Endothelial cell of umbilical vein (primary cell): ENCODE results near the gene TTC24. TPM values are rescaled to one million over a fixed set of nuclear protein-coding genes. Genes with fewer than 3 reads are reported as not detected.

Experiments
- BruUV-seq: library from RNA; stranded (reverse); fragments of 400-500 nt; replicated peaks from 2 replicates; lab custom pipeline; 2021; lab: Mats Ljungman, UMichigan
- CTCF ChIA-PET: fragments of 300-600, 350-600 bp; sonication (Branson Sonifier 250); formaldehyde crosslinking; loops from one replicate; lab custom pipeline; 2021; ENCODE audit warnings: antibody characterized with exemption, inconsistent platforms; lab: Charles Lee
- POLR2A ChIA-PET: fragments of 300-600, 350-600 bp; sonication (Branson Sonifier 250); formaldehyde crosslinking; loops from one replicate; lab custom pipeline; 2021; ENCODE audit warnings: antibody characterized with exemption, inconsistent platforms; lab: Charles Lee
- DNase-seq: peaks from one replicate; pipeline ENCODE4 v3.0.0-alpha.2; 2011; ENCODE audit warnings: low read depth, low spot score
- FAIRE-seq: peaks from 2 replicates; lab custom pipeline; 2011; peaks lifted over from hg19 to GRCh38; lab: Jason Lieb, UNC
- H2AFZ ChIP-seq: 2 replicates; pipeline ENCODE4 v1.6.0; 2012; ENCODE audit warnings: low read depth, low read length, control low read depth, inconsistent platforms
- H3K27ac ChIP-seq: 2 replicates; pipeline ENCODE4 v1.5.1; 2011; ENCODE audit warnings: low read depth, mild to moderate bottlenecking, control low read depth, low read length, moderate library complexity; ENCODE audit not compliant: insufficient read depth
- H3K27me3 ChIP-seq, 2 experiments: 2 replicates each; pipeline versions ENCODE4 v1.6.0 to v1.6.1; 2011; ENCODE audit warnings: low read length in 2 of 2, mixed read lengths in 1 of 2; ENCODE audit not compliant: control insufficient read depth in 2 of 2, insufficient read depth in 2 of 2
- H3K36me3 ChIP-seq, 2 experiments: 2 replicates in 1 of 2; 3 replicates in 1 of 2; pipeline ENCODE4 v1.5.1; 2011; ENCODE audit warnings: low read length in 2 of 2, mild to moderate bottlenecking in 1 of 2, moderate library complexity in 1 of 2; ENCODE audit not compliant: control insufficient read depth in 2 of 2, insufficient read depth in 2 of 2; ENCODE audit errors: extremely low read depth in 1 of 2
- H3K4me1 ChIP-seq: 3 replicates; pipeline ENCODE4 v1.5.1; 2011; ENCODE audit warnings: mild to moderate bottlenecking, low read length; ENCODE audit not compliant: control insufficient read depth, insufficient read depth; ENCODE audit errors: extremely low read depth
- H3K4me2 ChIP-seq: 2 replicates; pipeline ENCODE4 v1.6.1; 2011; ENCODE audit warnings: low read length, control low read depth, mixed read lengths; ENCODE audit not compliant: insufficient read depth
- H3K4me3 ChIP-seq, 3 experiments: fragments of 200-600 bp in 1 of 3; sonication (generic), shearing (Covaris generic) in 1 of 3; replicated peaks in 1 of 3; 2 replicates each; pipeline ENCODE4 v1.5.1; 2011 to 2016; ENCODE audit warnings: control low read depth in 3 of 3, low read length in 3 of 3, mild to moderate bottlenecking in 2 of 3, inconsistent platforms in 1 of 3, low read depth in 1 of 3, moderate library complexity in 1 of 3; ENCODE audit not compliant: insufficient read depth in 1 of 3
- H3K79me2 ChIP-seq: 2 replicates; pipeline ENCODE4 v1.6.0; 2012; ENCODE audit warnings: low read length, inconsistent platforms; ENCODE audit not compliant: control insufficient read depth, insufficient read depth
- H3K9ac ChIP-seq: replicated peaks from 2 replicates; pipeline ENCODE3; 2011; ENCODE audit warnings: low read length, control low read depth; ENCODE audit not compliant: insufficient read depth; ENCODE audit errors: extremely low read depth
- H3K9me1 ChIP-seq: replicated peaks from 3 replicates; pipeline ENCODE4 v1.6.0; 2011; ENCODE audit warnings: mild to moderate bottlenecking, low read length; ENCODE audit not compliant: control insufficient read depth, insufficient read depth; ENCODE audit errors: extremely low read depth
- H3K9me3 ChIP-seq: replicated peaks from 2 replicates; pipeline ENCODE4 v1.5.1; 2012; ENCODE audit warnings: low read length, inconsistent platforms; ENCODE audit not compliant: control insufficient read depth, insufficient read depth
- H4K20me1 ChIP-seq: replicated peaks from 2 replicates; pipeline ENCODE3; 2011; ENCODE audit warnings: mild to moderate bottlenecking, low read length; ENCODE audit not compliant: control insufficient read depth, insufficient read depth; ENCODE audit errors: extremely low read depth
- CTCF ChIP-seq, 2 donors: IDR thresholded peaks; 1 replicate in 1 of 2; 2 replicates in 1 of 2; pipeline ENCODE4 v1.5.1; 2011; ENCODE audit warnings: low read length in 2 of 2, mild to moderate bottlenecking in 2 of 2, moderate library complexity in 2 of 2, control low read depth in 1 of 2, inconsistent platforms in 1 of 2, low read depth in 1 of 2; ENCODE audit not compliant: insufficient read depth in 1 of 2; ENCODE audit errors: extremely low read depth in 1 of 2
- EZH2 ChIP-seq: IDR thresholded peaks from 2 replicates; pipeline ENCODE4 v1.6.1; 2012; ENCODE audit warnings: borderline replicate concordance, low read depth, mild to moderate bottlenecking, moderate library complexity, low read length, inconsistent platforms; ENCODE audit not compliant: severe bottlenecking
- FOS ChIP-seq: IDR thresholded peaks from 2 replicates; pipeline ENCODE4 v1.6.1; 2011; ENCODE audit warnings: mild to moderate bottlenecking, low read length, moderate library complexity, borderline replicate concordance; ENCODE audit not compliant: insufficient read depth
- GATA2 ChIP-seq: IDR thresholded peaks from 2 replicates; pipeline ENCODE4 v1.7.0; 2011; ENCODE audit warnings: low read depth, mild to moderate bottlenecking, moderate library complexity, mixed read lengths, low read length; ENCODE audit not compliant: insufficient read length, insufficient read depth
- JUN ChIP-seq: IDR thresholded peaks from 2 replicates; pipeline ENCODE4 v1.6.1; 2011; ENCODE audit warnings: borderline replicate concordance, low read depth; ENCODE audit not compliant: insufficient read length, insufficient read depth
- MYC ChIP-seq: IDR thresholded peaks from one replicate; pipeline ENCODE4 v1.6.1; 2011; ENCODE audit warnings: mild to moderate bottlenecking, low read depth, low read length
- POLR2A ChIP-seq: IDR thresholded peaks from 2 replicates; pipeline ENCODE4 v1.6.1; 2012; ENCODE audit warnings: low read depth, mild to moderate bottlenecking, control low read depth, low read length
- POLR2AphosphoS5 ChIP-seq: IDR thresholded peaks from 2 replicates; pipeline ENCODE4 v1.6.1; 2012; ENCODE audit warnings: low read depth, mild to moderate bottlenecking, control low read depth, low read length, moderate library complexity; ENCODE audit not compliant: insufficient read depth
- dilution Hi-C: fragments of 300-500 bp; cut with MboI; formaldehyde crosslinking; loops from one replicate; pipeline ENCODE4 v1.15.0; 2019; ENCODE audit warnings: low sequenced_read_pairs; ENCODE audit not compliant: extremely low pct_ligation_motif_present
- intact Hi-C: fragments of 100-400 bp; cut with micrococcal nuclease; formaldehyde crosslinking; loops from one replicate; pipeline ENCODE4 v1.10.0; 2022
- polyA plus RNA-seq, 4 experiments: library from polyadenylated mRNA; depleted of rRNA in 3 of 4; stranded (reverse) in 3 of 4; unstranded in 1 of 4; fragments of >200 nt; gene quantifications; 2 replicates each; pipeline versions ENCODE4 v1.2.1 to v1.2.3, GENCODE V29; 2011 to 2012; ENCODE audit warnings: missing spikeins in 1 of 4
- total RNA-seq: library from RNA; stranded (reverse); gene quantifications from 2 replicates; pipeline ENCODE4 v1.2.3, GENCODE V29; 2021

Gene TTC24
- total and polyA plus RNA-seq, 2 donors (not counting 3 experiments of a cell fraction or from before 2014, with no cell fraction given), result not detected

- Histone ChIP-seq H3K4me3 (no peak overlapping the region), H3K9ac (no peak overlapping the region), H3K4me1 (no peaks in the 10 kb centered on the region), H2AFZ (no peak overlapping the region), H3K9me1 (no peaks in the 10 kb centered on the region), H3K79me2 (no peaks in the 10 kb centered on the region), H3K4me2 (no peak overlapping the region), H3K27ac (no peak overlapping the region), H4K20me1 (no peaks in the 10 kb centered on the region), H3K9me3 (no peaks in the 10 kb centered on the region), H3K36me3 (peaks cover 6 to 12% of the 10 kb centered on the region in 2 experiments), H3K27me3 (no peaks in the 10 kb centered on the region)
- CTCF ChIA-PET, result interaction anchor here (2.4 kb wide), 1 partner anchor 59 kb away, joined by 13 read pairs; no protein-coding TSS in a partner anchor
- intact Hi-C loops (no loop called here), dilution Hi-C loops (no loop called here)
- POLR2A ChIA-PET, result no interaction called here
- TF ChIP-seq FOS (no peak), POLR2AphosphoS5 (no peak), POLR2A (no peak), MYC (no peak)
- no peak for FAIRE-seq
- DNase-seq, result no peak
- no TSS peak for BruUV-seq
Measured at GRCh38 chr1:156539818-156540355, 39.6 kb upstream of the TTC24 start.

GRCh38 chr1:156540955-156541354 is 38.6 kb upstream of the TTC24 start:
- H3K4me1 ChIP-seq, result no peaks in the 10 kb centered on the region
- H3K9ac ChIP-seq, result no peak overlapping the region
- BruUV-seq, result no TSS peak
- ChIA-PET POLR2A (no interaction called here), CTCF (interaction anchor here (2.4 kb wide), 1 partner anchor 60 kb away, joined by 13 read pairs; no protein-coding TSS in a partner anchor)
- H4K20me1 ChIP-seq, result no peaks in the 10 kb centered on the region
- no peaks in the 10 kb centered on the region for H3K79me2 ChIP-seq
- FAIRE-seq (no peak), DNase-seq (no peak)
- H3K9me3 ChIP-seq, result no peaks in the 10 kb centered on the region
- no peak overlapping the region for H3K27ac ChIP-seq
- no peak overlapping the region for H3K4me2 ChIP-seq
- H2AFZ ChIP-seq, result no peak overlapping the region
- H3K27me3 ChIP-seq, result no peaks in the 10 kb centered on the region
- dilution Hi-C loops (no loop called here), intact Hi-C loops (no loop called here)
- peaks cover 6 to 12% of the 10 kb centered on the region in 2 experiments for H3K36me3 ChIP-seq
- H3K4me3 ChIP-seq, result no peak overlapping the region
- no peaks in the 10 kb centered on the region for H3K9me1 ChIP-seq
- TF ChIP-seq JUN, result no peak
- no peak for TF ChIP-seq POLR2AphosphoS5
- TF ChIP-seq EZH2, result no peak
- no peak for TF ChIP-seq GATA2
- no peak for TF ChIP-seq FOS
- no peak for TF ChIP-seq MYC
- no peak for TF ChIP-seq CTCF (IDR thresholded peaks at IDR 0.05; ENCODE audit: extremely low read depth in 1 of 2, insufficient read depth in 1 of 2, low read depth in 1 of 2, low read length in 2 of 2)
